HepG2 (cell line): Measurements from ENCODE around the gene KLF16.

Source experiments
- ESRRA ChIP-seq: sonication (generic); formaldehyde crosslinking; IDR thresholded peaks from 2 replicates; pipeline ENCODE4 v1.5.1; 2020; ENCODE audit warnings: mild to moderate bottlenecking, low read depth, missing genetic modification reagents
- PBX3 ChIP-seq: sonication (generic); formaldehyde crosslinking; IDR thresholded peaks from 2 replicates; pipeline ENCODE4 v1.8.1; 2023; ENCODE audit warnings: missing genetic modification reagents, inconsistent platforms, borderline replicate concordance
- POLR2A ChIP-seq, 2 experiments: IDR thresholded peaks; 2 replicates each; pipeline ENCODE4 v1.6.1; 2011; ENCODE audit warnings: low read depth in 2 of 2, low read length in 2 of 2, mild to moderate bottlenecking in 1 of 2, moderate library complexity in 1 of 2; ENCODE audit not compliant: insufficient read depth in 1 of 2
- POLR2AphosphoS5 ChIP-seq: IDR thresholded peaks from 2 replicates; pipeline ENCODE4 v1.6.1; 2012; ENCODE audit warnings: low read depth, low read length
- SRSF4 ChIP-seq: fragments of 200-400 bp; formaldehyde crosslinking; IDR thresholded peaks from one replicate; pipeline ENCODE4 v1.6.1; 2018; ENCODE audit warnings: mild to moderate bottlenecking, low read depth, low read length, moderate library complexity; ENCODE audit not compliant: poor library complexity, severe bottlenecking
- ZNF7 ChIP-seq: IDR thresholded peaks from 2 replicates; pipeline ENCODE4 v1.6.1; 2016; ENCODE audit warnings: missing biosample characterization, missing genetic modification reagents
- TF ChIP-seq, protein P1 (sequence below): sonication (generic); formaldehyde crosslinking; IDR thresholded peaks from 2 replicates; pipeline ENCODE4 v1.4.0; 2020; ENCODE audit warnings: missing genetic modification reagents
- TF ChIP-seq, protein P2 (sequence below): sonication (generic); formaldehyde crosslinking; IDR thresholded peaks from 2 replicates; pipeline ENCODE4 v1.5.0; 2020; ENCODE audit warnings: mild to moderate bottlenecking, missing genetic modification reagents, moderate library complexity
- TF ChIP-seq, protein P3 (sequence below), 2 experiments: sonication (generic) in 1 of 2; formaldehyde crosslinking in 1 of 2; IDR thresholded peaks; 2 replicates each; pipeline versions ENCODE4 v1.4.0 to v1.6.1; 2018 to 2020; ENCODE audit warnings: missing genetic modification reagents in 2 of 2, borderline replicate concordance in 1 of 2, low read depth in 1 of 2, mild to moderate bottlenecking in 1 of 2, missing biosample characterization in 1 of 2
- TF ChIP-seq, protein P4 (sequence below): sonication (generic); formaldehyde crosslinking; conservative IDR thresholded peaks from 2 replicates; pipeline ENCODE4 v1.4.0; 2020; ENCODE audit warnings: missing genetic modification reagents

DNA sequence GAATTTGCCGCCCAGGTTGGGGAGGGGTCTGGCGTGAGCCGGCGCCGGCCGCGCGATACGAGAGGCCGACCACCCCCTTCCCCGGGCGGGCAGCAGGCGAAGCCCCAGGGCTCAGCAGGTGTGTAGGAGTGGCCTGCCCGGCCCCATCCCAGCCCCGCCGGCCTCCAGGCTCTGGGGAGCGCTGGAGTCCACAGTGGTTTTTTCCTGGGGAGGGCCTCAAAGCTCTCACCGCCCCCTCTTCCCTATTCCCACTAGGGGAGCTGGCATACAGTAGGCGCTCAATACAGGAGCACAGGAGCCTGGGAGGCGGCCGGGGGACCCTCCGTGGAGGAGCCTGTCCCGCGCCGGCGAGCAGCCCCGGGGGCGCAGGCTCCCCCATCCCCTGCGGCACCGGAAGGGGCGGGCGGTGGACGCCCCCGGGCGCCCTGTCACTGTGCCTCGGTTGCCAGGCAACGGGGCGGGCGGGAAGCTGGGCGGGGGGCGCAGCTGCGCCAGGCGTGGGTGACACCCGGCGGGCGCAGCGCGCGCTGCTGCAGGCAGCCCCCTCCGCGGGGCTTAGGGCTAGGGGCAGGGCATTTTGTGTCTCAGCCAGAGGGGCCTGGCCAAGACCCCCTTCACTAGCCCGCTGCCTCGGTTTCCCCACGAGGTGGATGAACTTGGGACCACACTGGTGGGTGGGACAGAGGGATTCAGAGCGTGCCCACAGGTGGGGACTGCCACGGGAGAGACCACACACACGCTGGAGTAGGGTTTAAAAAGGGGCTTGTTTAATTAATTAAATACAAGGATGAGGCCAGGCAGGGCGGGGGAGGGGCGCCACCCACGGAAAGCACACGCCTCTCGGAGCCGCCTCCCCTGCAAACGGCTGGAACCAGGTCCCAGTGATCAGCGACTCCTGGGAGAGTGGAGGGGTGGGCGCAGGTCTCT lies 11.5 kb downstream of the KLF16 start:
- TF ChIP-seq PBX3 (CRISPR knock-in tag) = no peak
- TF ChIP-seq POLR2A (IDR thresholded peaks at IDR 0.05; ENCODE audit: insufficient read depth in 1 of 2, low read depth in 2 of 2, low read length in 2 of 2) = no peak
- TF ChIP-seq SRSF4 = no peak
- TF ChIP-seq, protein P1, sequence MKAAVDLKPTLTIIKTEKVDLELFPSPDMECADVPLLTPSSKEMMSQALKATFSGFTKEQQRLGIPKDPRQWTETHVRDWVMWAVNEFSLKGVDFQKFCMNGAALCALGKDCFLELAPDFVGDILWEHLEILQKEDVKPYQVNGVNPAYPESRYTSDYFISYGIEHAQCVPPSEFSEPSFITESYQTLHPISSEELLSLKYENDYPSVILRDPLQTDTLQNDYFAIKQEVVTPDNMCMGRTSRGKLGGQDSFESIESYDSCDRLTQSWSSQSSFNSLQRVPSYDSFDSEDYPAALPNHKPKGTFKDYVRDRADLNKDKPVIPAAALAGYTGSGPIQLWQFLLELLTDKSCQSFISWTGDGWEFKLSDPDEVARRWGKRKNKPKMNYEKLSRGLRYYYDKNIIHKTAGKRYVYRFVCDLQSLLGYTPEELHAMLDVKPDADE (CRISPR knock-in tag) = no peak
- no peak for TF ChIP-seq ZNF7 (CRISPR knock-in tag)
- TF ChIP-seq POLR2AphosphoS5 = no peak
- TF ChIP-seq, protein P2, sequence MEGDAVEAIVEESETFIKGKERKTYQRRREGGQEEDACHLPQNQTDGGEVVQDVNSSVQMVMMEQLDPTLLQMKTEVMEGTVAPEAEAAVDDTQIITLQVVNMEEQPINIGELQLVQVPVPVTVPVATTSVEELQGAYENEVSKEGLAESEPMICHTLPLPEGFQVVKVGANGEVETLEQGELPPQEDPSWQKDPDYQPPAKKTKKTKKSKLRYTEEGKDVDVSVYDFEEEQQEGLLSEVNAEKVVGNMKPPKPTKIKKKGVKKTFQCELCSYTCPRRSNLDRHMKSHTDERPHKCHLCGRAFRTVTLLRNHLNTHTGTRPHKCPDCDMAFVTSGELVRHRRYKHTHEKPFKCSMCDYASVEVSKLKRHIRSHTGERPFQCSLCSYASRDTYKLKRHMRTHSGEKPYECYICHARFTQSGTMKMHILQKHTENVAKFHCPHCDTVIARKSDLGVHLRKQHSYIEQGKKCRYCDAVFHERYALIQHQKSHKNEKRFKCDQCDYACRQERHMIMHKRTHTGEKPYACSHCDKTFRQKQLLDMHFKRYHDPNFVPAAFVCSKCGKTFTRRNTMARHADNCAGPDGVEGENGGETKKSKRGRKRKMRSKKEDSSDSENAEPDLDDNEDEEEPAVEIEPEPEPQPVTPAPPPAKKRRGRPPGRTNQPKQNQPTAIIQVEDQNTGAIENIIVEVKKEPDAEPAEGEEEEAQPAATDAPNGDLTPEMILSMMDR = no peak
- TF ChIP-seq ESRRA (CRISPR knock-in tag) = no peak
- TF ChIP-seq, protein P3, sequence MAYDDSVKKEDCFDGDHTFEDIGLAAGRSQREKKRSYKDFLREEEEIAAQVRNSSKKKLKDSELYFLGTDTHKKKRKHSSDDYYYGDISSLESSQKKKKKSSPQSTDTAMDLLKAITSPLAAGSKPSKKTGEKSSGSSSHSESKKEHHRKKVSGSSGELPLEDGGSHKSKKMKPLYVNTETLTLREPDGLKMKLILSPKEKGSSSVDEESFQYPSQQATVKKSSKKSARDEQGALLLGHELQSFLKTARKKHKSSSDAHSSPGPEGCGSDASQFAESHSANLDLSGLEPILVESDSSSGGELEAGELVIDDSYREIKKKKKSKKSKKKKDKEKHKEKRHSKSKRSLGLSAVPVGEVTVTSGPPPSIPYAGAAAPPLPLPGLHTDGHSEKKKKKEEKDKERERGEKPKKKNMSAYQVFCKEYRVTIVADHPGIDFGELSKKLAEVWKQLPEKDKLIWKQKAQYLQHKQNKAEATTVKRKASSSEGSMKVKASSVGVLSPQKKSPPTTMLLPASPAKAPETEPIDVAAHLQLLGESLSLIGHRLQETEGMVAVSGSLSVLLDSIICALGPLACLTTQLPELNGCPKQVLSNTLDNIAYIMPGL (CRISPR knock-in tag; IDR thresholded peaks at IDR 0.05; ENCODE audit: borderline replicate concordance in 1 of 2, low read depth in 1 of 2) = no peak
- TF ChIP-seq, protein P4, sequence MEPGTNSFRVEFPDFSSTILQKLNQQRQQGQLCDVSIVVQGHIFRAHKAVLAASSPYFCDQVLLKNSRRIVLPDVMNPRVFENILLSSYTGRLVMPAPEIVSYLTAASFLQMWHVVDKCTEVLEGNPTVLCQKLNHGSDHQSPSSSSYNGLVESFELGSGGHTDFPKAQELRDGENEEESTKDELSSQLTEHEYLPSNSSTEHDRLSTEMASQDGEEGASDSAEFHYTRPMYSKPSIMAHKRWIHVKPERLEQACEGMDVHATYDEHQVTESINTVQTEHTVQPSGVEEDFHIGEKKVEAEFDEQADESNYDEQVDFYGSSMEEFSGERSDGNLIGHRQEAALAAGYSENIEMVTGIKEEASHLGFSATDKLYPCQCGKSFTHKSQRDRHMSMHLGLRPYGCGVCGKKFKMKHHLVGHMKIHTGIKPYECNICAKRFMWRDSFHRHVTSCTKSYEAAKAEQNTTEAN (CRISPR knock-in tag) = no peak
